IPS-NIHi11 (cell line): ENCODE measurements around the gene ORM2.

ENCODE experiments used
- DNase-seq: peaks from one replicate; pipeline ENCODE4 v3.0.0; 2012; ENCODE audit warnings: mixed read lengths, low spot score

ORM2 gene

DNA sequence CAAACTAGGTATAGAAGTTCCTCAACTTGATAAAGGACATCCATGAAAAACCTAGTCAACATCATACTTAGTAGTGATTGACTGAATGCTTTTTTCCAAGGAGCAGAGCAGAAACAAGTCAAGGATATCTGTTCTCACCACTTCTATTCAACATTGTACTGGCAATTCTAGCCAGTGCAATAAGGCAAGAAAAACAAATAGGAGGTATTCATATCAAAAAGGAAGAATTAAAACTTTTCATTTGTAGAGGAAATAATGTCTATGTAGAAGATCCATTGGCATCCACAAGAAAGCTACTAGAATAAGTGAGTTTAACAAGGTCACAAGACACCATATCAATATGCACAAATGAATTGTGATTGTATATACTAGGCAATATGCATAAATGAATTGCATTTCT lies 35.0 kb upstream of the ORM2 start:
- DNase-seq, result no peak

- no peak for DNase-seq
Measured at GRCh38 chr9:114296338-114296737, 33.3 kb upstream of the ORM2 start.

DNA sequence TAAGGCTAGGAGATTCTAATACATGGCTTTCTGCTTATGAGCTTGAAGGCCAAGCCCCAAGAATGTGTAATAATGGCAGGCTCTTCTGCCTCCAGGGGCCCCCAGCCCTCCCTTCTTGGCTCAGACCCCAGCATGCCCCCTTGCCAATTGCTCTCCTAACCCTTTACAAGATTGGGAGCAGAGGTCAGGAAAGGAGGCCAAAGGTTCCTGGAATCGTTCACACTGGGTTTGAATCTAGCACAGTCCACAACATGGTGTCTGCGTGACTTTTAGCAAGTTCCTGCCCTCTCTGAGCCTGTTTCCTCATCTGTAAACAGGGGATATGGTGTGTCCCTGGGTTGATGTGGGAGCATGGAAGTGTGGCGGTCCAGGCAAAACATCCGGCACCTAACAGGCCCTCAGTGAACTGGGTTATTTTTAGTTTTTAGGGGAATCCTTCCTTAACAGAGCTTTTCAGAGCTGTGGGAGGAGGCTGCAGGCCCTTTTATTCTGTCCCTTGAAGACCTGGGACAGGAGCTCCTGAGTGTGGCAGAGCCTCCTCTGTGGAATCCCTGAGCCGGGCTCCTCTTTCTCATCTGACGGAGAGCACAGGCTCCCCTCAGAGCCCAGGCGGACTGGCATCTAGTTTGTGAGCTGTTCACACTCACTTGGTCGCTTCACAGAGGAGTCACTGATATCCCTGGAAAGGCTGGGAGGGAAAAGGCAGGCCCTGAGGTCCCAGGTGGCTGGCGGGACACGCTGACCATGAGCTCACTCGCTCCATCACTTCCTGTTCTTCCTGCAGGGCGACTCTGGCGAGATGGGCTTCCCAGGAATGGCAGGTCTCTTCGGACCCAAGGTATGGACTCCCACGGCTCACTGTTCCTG lies 30.1 kb upstream of the ORM2 start:
- DNase-seq, result no peak

GRCh38 chr9:114300153-114300845 lies 29.4 kb upstream of the ORM2 start:
- no peak for DNase-seq

- no peak for DNase-seq
Measured at GRCh38 chr9:114300846-114301797, 28.5 kb upstream of the ORM2 start.

- DNase-seq, result no peak
Measured at GRCh38 chr9:114301798-114302565, 27.7 kb upstream of the ORM2 start.

DNA sequence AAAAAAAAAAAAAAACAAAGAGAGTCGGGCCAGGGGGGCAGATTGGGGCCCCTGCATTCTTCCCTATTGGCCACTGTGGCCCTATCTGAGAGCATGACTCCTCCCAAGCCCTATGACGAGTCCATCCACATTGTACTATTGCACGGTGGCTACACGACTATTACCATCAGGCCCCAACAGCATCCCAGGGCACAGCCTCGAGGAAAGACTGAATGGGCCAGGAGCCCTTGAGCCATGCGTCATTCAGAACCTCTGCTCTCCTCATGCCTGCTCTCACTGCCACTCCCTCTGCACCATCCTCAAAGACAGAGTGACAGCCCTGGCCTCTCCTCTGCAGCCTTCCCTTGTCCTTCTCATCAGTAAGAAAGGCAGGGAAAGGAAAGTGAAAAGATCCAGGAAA lies 26.9 kb upstream of the ORM2 start:
- no peak for DNase-seq

DNA sequence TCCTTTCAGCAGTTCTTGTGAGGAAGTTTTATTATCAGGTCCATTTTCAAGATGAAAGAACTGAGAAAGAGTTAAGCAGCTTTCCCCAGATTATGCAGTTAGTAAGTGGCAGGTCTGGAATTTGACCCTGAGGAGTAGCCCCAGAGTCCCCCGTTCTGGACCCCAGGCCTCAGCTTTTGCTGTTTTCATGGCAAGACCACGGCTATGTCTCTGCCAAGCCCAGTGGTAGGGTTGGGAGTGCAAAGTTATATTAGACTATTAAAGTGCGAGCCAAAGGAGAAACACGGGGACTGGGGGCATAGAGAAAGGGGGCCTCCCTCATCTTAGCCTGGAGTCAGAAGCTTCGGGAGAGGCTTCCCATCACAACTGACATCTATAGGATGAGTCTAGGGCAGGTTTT lies 26.1 kb upstream of the ORM2 start:
- DNase-seq, result no peak

DNA sequence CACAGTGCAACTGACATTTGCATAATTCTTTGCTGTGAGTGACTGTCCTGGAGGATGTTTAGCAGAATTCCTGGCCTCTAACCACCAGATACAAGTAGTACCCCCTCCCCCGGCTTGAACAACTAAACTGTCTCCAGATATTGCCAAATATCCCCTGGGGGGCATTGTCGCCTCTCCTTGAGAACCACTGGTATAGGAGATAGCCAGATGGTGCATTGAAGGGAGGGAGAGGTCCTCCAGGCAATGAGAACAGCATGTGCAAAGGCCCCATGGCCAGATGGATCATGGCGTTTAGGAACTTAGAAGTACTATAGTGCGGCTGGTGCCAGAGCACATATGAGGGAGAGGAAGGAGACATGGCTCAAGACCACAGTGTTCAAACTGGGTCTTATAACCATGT lies 25.7 kb upstream of the ORM2 start:
- no peak for DNase-seq

DNA sequence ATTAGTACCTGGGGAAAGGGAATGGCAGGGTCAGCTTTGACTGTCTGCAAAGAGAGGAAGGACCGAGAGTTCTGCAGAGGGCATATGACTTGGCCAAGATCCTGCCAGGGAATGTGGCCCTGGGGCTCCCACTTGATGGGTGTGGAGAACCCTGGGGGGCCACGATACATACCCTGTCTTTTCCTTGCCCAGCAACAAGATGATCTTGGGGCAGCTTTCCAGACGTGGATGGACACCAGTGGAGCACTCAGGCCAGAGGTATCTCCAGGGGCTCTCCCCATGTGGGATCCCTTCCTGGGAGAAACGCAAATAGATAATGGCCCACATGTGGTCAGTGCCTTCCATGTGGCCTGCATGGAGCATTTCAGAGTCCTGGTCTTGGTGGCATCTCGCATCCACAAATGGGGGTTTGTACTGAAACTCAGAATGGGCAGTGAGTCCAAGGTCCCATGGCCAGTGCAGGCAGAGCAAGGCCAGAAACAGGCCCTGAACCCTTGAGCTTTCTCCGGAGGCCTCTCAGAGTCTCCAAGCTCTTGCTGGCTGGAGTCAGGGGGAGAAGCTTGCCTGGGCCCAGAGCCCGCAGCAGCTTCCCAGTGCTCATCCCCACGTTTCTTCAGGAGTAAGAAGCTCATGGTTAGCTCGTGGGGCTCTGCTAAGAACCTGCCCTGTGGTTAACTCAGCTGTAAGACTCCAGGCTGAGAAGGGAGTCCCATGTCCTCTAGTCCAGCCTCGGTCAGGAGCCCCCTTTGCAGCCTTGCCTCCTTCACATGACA lies 25.1 kb upstream of the ORM2 start:
- DNase-seq, result no peak

- no peak for DNase-seq
Measured at GRCh38 chr9:114307899-114308267, 21.8 kb upstream of the ORM2 start.

GRCh38 chr9:114308361-114308950 lies 21.2 kb upstream of the ORM2 start:
- DNase-seq, result no peak

GRCh38 chr9:114309096-114309495 lies 20.6 kb upstream of the ORM2 start:
- DNase-seq, result no peak

DNA sequence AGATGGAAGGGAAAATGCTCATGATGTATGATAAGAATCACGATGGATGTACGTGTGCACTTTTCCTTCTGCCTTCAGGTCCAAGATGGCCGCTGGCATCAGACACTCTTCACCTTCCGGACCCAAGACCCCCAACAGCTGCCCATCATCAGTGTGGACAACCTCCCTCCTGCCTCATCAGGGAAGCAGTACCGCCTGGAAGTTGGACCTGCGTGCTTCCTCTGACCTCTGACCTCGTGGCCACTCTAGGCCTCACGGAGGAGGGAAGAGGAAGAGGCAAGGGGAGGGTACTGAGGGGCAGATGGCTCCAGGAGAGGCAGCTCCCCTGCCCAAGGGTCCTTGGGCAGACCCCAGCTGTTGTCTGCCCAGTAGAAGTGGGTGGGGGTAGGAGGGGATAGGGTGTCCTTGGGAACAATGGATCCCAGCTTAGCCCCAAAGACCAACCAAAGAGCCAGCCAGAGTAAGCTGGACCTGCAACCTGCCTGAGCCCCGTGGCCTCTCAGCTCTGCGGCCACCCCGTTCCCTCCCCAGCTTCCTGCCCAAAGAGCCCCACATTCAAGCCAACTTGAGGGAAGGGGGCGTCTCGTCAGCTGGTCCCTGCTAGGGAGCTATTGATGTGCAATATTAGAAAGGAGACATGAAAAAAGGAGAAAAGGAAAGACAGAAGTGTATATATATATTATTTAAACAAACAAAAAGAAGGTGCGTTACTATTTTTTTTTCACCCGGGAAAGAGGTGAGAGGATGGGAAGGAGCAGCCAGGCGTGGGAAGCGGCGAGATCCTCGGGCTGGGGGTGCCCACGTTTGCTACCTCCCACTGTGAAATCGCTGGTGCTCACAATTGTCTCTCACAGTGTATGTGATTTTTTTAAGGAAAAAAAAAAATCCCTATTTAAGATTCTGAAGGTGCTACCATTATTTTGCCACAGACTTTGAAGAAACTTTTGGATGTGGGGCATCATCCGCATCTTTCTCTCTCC lies 18.9 kb upstream of the ORM2 start:
- no peak for DNase-seq

- no peak for DNase-seq
Measured at GRCh38 chr9:114311571-114312512, 17.8 kb upstream of the ORM2 start.

GRCh38 chr9:114312513-114312875 lies 17.2 kb upstream of the ORM2 start:
- no peak for DNase-seq

GRCh38 chr9:114313186-114313585 lies 16.5 kb upstream of the ORM2 start:
- DNase-seq, result no peak

DNA sequence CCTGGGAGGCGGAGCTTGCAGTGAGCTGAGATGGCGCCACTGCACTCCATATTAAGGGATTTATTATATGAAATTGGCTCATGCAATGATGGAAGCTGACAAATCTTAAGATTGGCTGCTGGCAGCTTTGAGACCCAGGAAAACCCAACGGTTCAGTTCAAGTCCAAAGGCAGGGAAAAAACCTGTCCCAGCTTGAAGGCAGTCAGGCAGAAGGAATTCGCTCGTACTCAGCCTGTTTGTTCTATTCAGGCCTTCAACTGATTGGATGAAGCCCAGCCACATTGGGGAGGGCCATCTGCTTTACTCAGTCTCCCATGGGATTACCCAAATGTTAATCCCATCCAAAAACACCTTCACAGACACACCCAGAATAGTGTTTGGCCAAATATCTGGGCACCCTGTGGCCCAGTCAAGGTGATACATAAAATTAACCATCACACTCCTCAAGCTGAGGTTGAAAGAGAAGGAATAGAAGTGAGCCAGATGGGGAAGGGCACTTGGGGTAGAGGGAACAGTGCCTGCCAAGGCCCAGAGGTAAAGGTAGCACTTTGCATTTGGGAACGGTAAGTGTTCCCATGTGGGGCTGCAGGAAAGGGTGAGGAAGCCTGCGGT lies 15.3 kb upstream of the ORM2 start:
- DNase-seq, result no peak
